ENCODE data around the gene SLC22A23. TPM values are rescaled to one million over a fixed set of nuclear protein-coding genes. Genes with fewer than 3 reads are reported as not detected.

Gene SLC22A23
- total RNA-seq, 2 donors from 2014 or later = 11.1 to 13.3 TPM

DNA sequence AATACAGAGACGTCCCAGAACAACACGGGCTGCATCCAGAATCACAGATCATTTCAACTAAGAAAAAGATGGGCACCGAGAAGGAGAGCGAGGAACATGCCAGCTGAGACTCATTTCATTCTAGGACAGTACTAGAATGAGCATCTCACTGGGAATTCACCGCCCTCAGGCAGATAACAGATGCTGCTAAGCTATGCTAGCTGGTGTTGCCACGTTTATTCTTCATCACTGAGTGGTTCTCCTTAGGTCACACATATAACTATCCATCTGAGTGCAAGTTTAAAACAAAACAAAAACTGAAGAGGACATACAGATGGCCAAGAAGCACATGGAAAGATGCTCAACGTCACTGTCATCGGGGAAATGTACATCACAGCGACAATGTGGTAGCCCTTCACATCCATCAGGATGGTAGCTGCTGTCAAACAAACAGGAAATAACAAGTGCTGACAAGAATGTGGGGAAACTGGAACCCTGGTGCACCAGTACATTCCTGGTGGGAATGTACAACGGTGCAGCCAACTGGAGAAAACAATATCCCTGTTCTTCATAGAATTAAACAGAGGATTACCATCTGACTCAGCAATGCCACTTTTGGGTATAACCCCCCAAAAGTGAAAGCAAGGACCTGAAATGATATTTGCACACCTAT, 97.6 kb downstream of the SLC22A23 start:
- no peak overlapping the region for H3K27ac Mint-ChIP-seq

DNA sequence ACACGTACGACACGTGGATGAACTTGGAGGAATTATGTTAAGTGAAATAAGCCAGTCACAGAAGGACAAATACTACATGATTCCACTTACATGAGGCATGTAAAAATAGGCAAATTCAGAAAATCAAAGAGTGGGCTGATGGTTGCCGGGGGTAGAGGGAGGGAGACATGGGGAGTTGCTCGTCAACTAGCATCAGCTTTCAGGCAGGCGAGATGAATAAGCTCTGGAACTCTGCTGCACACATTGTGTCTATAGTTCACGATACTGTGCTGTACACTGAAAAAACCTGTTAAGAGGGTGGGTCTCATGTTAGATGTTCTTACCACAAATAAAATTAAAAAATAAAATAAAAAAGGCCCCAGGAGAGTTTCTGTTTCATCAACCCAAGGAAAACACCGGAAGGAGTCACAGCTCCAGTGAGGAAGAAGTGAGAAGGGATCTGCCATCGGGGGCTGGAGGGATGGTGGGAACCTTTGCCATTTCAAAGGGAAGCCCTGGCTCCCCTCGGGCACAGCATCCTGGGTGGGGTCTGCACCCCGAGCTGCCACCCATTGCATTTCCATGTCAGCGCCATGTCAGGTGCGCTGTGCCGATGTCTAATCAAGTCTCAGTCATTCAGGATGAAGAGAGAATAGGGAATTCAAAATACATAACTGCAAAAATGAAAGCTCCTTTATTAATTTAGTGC, 98.3 kb downstream of the SLC22A23 start:
- WGBS, 2 experiments (ENCODE audit: insufficient coverage in 1 of 2, insufficient read length in 1 of 2) = 93 to 96% methylated on average over 8 to 14 of the region's 14 CpGs
- no peak for TF ChIP-seq CTCF (conservative IDR thresholded peaks at IDR 0.05)
- H3K4me3 Mint-ChIP-seq = no peak overlapping the region
- H3K9me3 Mint-ChIP-seq = no peaks in the 10 kb centered on the region
- no peaks in the 10 kb centered on the region for H3K36me3 Mint-ChIP-seq (ENCODE audit: low read depth)
- H3K27ac Mint-ChIP-seq = no peak overlapping the region
- Histone ChIP-seq H3K4me3 (ENCODE audit: low read length) (no peak overlapping the region), H3K9ac (ENCODE audit: extremely low read depth, low read length, poor library complexity, severe bottlenecking) (no peak overlapping the region), H3K4me1 (ENCODE audit: control insufficient read depth, insufficient read depth, low read length) (peaks cover 3% of the 10 kb centered on the region), H3K36me3 (ENCODE audit: control insufficient read depth, insufficient read depth, low read length) (no peaks in the 10 kb centered on the region), H3K27ac (ENCODE audit: low read depth, low read length) (no peak overlapping the region), H3K9me3 (ENCODE audit: control insufficient read depth, low read length) (no peaks in the 10 kb centered on the region), H3K27me3 (ENCODE audit: control insufficient read depth, insufficient read depth, low read length, poor library complexity, severe bottlenecking) (no peaks in the 10 kb centered on the region)
- no peaks in the 10 kb centered on the region for H3K27me3 Mint-ChIP-seq (ENCODE audit: insufficient read depth)
- peaks cover 40% of the 10 kb centered on the region for H3K4me1 Mint-ChIP-seq
- peak; percentile 37 for DNase-seq

More for the DNA sequence above, 97.6 kb downstream of the SLC22A23 start:
- H3K9me3 Mint-ChIP-seq = no peaks in the 10 kb centered on the region
- Histone ChIP-seq H3K27ac (ENCODE audit: low read depth, low read length) (no peak overlapping the region), H3K36me3 (ENCODE audit: control insufficient read depth, insufficient read depth, low read length) (no peaks in the 10 kb centered on the region), H3K4me3 (ENCODE audit: low read length) (no peak overlapping the region), H3K27me3 (ENCODE audit: control insufficient read depth, insufficient read depth, low read length, poor library complexity, severe bottlenecking) (no peaks in the 10 kb centered on the region), H3K9me3 (ENCODE audit: control insufficient read depth, low read length) (no peaks in the 10 kb centered on the region), H3K9ac (ENCODE audit: extremely low read depth, low read length, poor library complexity, severe bottlenecking) (no peak overlapping the region), H3K4me1 (ENCODE audit: control insufficient read depth, insufficient read depth, low read length) (peaks cover 3% of the 10 kb centered on the region)
- no peak overlapping the region for H3K4me3 Mint-ChIP-seq
- 92 to 96% methylated on average over 9 to 10 of the region's 10 CpGs for WGBS, 2 experiments (ENCODE audit: insufficient coverage in 1 of 2, insufficient read length in 1 of 2)
- H3K4me1 Mint-ChIP-seq = peaks cover 38% of the 10 kb centered on the region
- no peaks in the 10 kb centered on the region for H3K36me3 Mint-ChIP-seq (ENCODE audit: low read depth)
- no peak for TF ChIP-seq CTCF (conservative IDR thresholded peaks at IDR 0.05)
- DNase-seq = no peak
- no peaks in the 10 kb centered on the region for H3K27me3 Mint-ChIP-seq (ENCODE audit: insufficient read depth)

DNA sequence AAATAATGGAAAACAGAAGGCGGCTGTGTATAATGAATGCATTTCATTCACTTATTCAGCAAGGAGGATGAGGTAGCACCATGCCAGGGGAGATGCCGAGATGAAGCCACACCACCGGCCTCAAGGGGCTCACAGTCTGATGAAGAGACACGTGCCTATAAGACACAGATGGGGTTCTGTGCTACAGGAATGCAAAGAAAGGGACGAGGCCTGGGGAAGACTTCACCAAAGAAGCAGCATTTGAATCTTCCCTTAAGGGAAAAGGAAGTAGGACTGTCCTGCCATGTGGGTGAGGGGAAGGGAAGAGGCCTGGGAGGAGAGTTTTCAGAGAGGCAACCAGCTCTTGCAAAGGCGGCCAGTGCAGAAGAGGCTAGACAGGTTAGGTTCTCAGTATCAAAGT, 99.2 kb downstream of the SLC22A23 start:
- Histone ChIP-seq H3K9ac (ENCODE audit: extremely low read depth, low read length, poor library complexity, severe bottlenecking) (no peak overlapping the region), H3K27me3 (ENCODE audit: control insufficient read depth, insufficient read depth, low read length, poor library complexity, severe bottlenecking) (no peaks in the 10 kb centered on the region), H3K4me3 (ENCODE audit: low read length) (no peak overlapping the region), H3K27ac (ENCODE audit: low read depth, low read length) (no peak overlapping the region), H3K4me1 (ENCODE audit: control insufficient read depth, insufficient read depth, low read length) (peaks cover 3% of the 10 kb centered on the region), H3K36me3 (ENCODE audit: control insufficient read depth, insufficient read depth, low read length) (no peaks in the 10 kb centered on the region), H3K9me3 (ENCODE audit: control insufficient read depth, low read length) (no peaks in the 10 kb centered on the region)
- H3K4me3 Mint-ChIP-seq = no peak overlapping the region
- no peak overlapping the region for H3K27ac Mint-ChIP-seq
- H3K27me3 Mint-ChIP-seq (ENCODE audit: insufficient read depth) = no peaks in the 10 kb centered on the region
- DNase-seq = no peak
- WGBS, 2 experiments (ENCODE audit: insufficient coverage in 1 of 2, insufficient read length in 1 of 2) = 86 to 88% methylated on average over 6 of the region's 6 CpGs
- no peaks in the 10 kb centered on the region for H3K36me3 Mint-ChIP-seq (ENCODE audit: low read depth)
- no peaks in the 10 kb centered on the region for H3K9me3 Mint-ChIP-seq
- no peak for TF ChIP-seq CTCF (conservative IDR thresholded peaks at IDR 0.05)
- peaks cover 41% of the 10 kb centered on the region for H3K4me1 Mint-ChIP-seq
